GM10266 (cell line): ENCODE results near the gene POLD1.

Source experiments
- DNase-seq: peaks from one replicate; pipeline ENCODE4 v3.0.0; 2012; ENCODE audit errors: extremely low spot score
- CTCF ChIP-seq: IDR thresholded peaks from 2 replicates; pipeline ENCODE4 v1.5.1; 2012; ENCODE audit warnings: mild to moderate bottlenecking, low read depth; ENCODE audit not compliant: control insufficient read depth, insufficient read depth; ENCODE audit errors: missing control alignments

Gene POLD1

GRCh38 chr19:50419580-50420035 lies 35.5 kb downstream of the POLD1 start:
- TF ChIP-seq CTCF = no peak
- no peak for DNase-seq

GRCh38 chr19:50420127-50420526 lies 36.0 kb downstream of the POLD1 start:
- no peak for TF ChIP-seq CTCF
- no peak for DNase-seq

DNA sequence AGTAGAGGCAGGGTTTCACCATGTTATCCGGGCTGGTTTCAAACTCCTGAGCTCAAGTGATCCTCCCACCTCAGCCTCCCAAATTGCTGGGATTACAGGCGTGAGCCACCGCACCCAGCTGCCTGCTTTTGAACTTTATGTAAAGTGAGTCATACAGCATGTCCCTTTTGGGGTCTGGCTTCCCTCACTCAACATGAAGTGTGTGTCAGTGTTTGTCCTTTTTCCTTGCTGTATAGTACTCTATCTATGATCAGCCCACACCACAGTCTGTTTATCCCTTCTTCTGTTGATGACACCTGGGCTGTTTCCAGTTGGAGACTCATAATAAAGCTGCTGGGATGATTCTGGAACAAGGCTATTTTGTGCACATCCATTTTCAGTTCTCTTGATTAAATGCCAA lies 36.7 kb downstream of the POLD1 start:
- no peak for DNase-seq
- no peak for TF ChIP-seq CTCF

DNA sequence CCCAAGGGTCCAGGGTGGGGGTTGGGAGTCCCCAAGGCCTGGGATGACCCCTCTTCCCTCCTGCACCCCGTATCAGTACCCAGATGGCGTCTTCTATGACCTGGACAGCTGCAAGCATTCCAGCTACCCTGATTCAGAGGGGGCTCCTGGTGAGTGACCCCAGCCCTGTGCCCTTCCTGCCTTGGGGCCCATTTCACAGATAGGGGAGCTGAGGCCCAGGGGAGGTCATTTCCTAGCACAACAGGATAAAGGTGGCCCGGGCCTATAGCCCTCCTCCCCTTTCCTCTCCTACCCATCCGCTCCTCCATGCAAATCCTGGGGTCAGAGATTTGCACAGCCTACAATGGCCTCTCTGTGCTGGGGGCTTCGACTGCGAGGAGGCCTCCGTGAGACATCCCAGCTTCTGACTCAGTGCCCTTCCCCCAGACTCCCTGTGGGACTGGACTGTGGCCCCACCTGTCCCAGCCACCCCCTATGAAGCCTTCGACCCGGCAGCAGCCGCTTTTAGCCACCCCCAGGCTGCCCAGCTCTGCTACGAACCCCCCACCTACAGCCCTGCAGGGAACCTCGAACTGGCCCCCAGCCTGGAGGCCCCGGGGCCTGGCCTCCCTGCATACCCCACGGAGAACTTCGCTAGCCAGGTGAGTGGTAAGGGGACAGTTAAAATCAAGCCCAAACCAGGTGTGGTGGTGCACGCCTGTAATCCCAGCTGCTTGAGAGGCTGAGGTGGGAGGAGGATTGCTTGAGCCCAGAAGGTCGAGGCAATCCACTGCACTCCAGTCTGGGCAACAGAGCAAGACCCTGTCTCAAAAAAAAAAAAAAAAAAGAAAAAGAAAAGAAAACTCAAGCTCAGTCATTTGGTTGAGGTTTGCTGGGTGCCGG lies 38.5 kb downstream of the POLD1 start:
- TF ChIP-seq CTCF = no peak
- DNase-seq = no peak

DNA sequence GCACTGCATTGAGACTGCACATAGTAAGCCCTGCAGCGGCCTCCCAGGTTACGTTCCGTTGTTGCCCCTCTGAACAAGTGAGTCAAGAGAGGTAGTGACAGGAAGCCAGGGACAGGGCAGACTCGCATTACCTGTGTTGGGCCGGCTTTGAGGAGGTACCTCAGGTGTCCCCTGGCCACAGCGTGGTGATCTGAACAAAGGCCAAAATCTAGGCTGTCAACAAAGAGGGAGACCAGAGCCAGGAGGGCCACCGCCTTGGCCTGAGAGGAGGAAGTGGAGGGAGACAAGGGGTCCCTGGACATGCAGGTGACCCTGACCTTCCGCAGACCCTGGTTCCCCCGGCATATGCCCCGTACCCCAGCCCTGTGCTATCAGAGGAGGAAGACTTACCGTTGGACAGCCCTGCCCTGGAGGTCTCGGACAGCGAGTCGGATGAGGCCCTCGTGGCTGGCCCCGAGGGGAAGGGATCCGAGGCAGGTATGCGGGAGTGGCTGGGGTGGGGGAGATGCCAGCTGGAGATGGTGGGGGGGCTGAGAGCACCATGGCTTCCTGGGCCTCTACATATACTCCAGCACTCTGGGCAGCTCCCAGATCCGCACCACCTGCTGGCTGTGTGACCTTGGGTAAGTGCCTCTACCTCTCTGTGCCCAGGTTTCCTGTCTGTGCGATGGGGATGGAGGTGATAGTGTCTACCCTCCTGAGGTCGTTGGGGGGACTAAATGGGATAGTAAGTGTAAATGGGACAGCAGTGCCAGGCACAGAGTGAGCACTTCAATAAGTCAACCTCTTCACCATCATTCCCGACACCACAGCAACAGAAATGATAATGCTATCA lies 39.3 kb downstream of the POLD1 start:
- DNase-seq = no peak
- TF ChIP-seq CTCF = no peak

GRCh38 chr19:50425581-50425980 lies 41.4 kb downstream of the POLD1 start:
- TF ChIP-seq CTCF = no peak
- no peak for DNase-seq

GRCh38 chr19:50427318-50427925 lies 43.3 kb downstream of the POLD1 start:
- DNase-seq = no peak

More at GRCh38 chr19:50427318-50427925, 43.3 kb downstream of the POLD1 start:
- no peak for TF ChIP-seq CTCF
